Measurements from ENCODE around the gene C1QTNF6.
A peak's percentile ranks its signal among the peaks of the same experiment; 100 is the strongest.
"Not testable (repeated sequence)": the region's sequence is repeated elsewhere in the genome, so short reads cannot be mapped to it uniquely, and the experiment has no call there.

Gene C1QTNF6

GRCh38 chr22:37178350-37179125, 9.5 kb downstream of the C1QTNF6 start:
- H4K20me1 ChIP-seq, result no peaks in the 10 kb centered on the region
- no peak for TF ChIP-seq Cebpa-rat (IDR thresholded peaks at IDR 0.05)
- no peaks in the 10 kb centered on the region for H3K27me3 ChIP-seq
- H3K4me2 ChIP-seq, result peak overlapping the region; percentile 63
- H3K27ac ChIP-seq, result no peak overlapping the region
- H3K9ac ChIP-seq, result no peak overlapping the region
- H3K4me1 ChIP-seq, result peaks cover 59% of the 10 kb centered on the region
- H3K9me3 ChIP-seq, result no peaks in the 10 kb centered on the region
- no peaks in the 10 kb centered on the region for H3K36me3 ChIP-seq
- H3K4me3 ChIP-seq, result no peak overlapping the region

- H4K20me1 ChIP-seq, result no peaks in the 10 kb centered on the region
- no peaks in the 10 kb centered on the region for H3K27me3 ChIP-seq
- H3K4me1 ChIP-seq, result peaks cover 51% of the 10 kb centered on the region
- H3K9me3 ChIP-seq, result no peaks in the 10 kb centered on the region
- H3K36me3 ChIP-seq, result no peaks in the 10 kb centered on the region
- peak overlapping the region; percentile 63 for H3K4me2 ChIP-seq
- TF ChIP-seq Cebpa-rat (IDR thresholded peaks at IDR 0.05), result no peak
- H3K27ac ChIP-seq, result no peak overlapping the region
- H3K9ac ChIP-seq, result no peak overlapping the region
- no peak overlapping the region for H3K4me3 ChIP-seq
Measured at GRCh38 chr22:37177755-37178154, 10.3 kb downstream of the C1QTNF6 start.

GRCh38 chr22:37177221-37177620, 10.8 kb downstream of the C1QTNF6 start:
- Histone ChIP-seq H3K4me1 (peaks cover 46% of the 10 kb centered on the region), H3K4me3 (no peak overlapping the region), H3K9me3 (no peaks in the 10 kb centered on the region), H4K20me1 (no peaks in the 10 kb centered on the region), H3K4me2 (peak overlapping the region; percentile 63), H3K36me3 (no peaks in the 10 kb centered on the region), H3K27me3 (no peaks in the 10 kb centered on the region), H3K27ac (no peak overlapping the region), H3K9ac (no peak overlapping the region)
- no peak for TF ChIP-seq Cebpa-rat (IDR thresholded peaks at IDR 0.05)

- H4K20me1 ChIP-seq, result no peaks in the 10 kb centered on the region
- H3K9ac ChIP-seq, result no peak overlapping the region
- TF ChIP-seq Cebpa-rat (IDR thresholded peaks at IDR 0.05), result no peak
- no peaks in the 10 kb centered on the region for H3K36me3 ChIP-seq
- H3K4me1 ChIP-seq, result peaks cover 45% of the 10 kb centered on the region
- no peaks in the 10 kb centered on the region for H3K9me3 ChIP-seq
- H3K4me2 ChIP-seq, result peak overlapping the region; percentile 63
- no peak overlapping the region for H3K4me3 ChIP-seq
- H3K27ac ChIP-seq, result peak overlapping the region; percentile 8; the same call in 1 of the 2 replicates
- H3K27me3 ChIP-seq, result no peaks in the 10 kb centered on the region
Measured at GRCh38 chr22:37176464-37177061, 11.5 kb downstream of the C1QTNF6 start.

- no peak for TF ChIP-seq Cebpa-rat (IDR thresholded peaks at IDR 0.05)
- no peak overlapping the region for H3K27ac ChIP-seq
- peak overlapping the region; percentile 63 for H3K4me2 ChIP-seq
Measured at GRCh38 chr22:37175414-37176281, 12.4 kb downstream of the C1QTNF6 start.

GRCh38 chr22:37174964-37175363, 13.1 kb downstream of the C1QTNF6 start:
- Histone ChIP-seq H4K20me1 (no peaks in the 10 kb centered on the region), H3K27me3 (no peaks in the 10 kb centered on the region), H3K36me3 (no peaks in the 10 kb centered on the region), H3K4me3 (no peak overlapping the region), H3K4me2 (no peak overlapping the region), H3K9me3 (no peaks in the 10 kb centered on the region), H3K9ac (no peak overlapping the region), H3K27ac (no peak overlapping the region), H3K4me1 (peaks cover 36% of the 10 kb centered on the region)
- TF ChIP-seq Cebpa-rat (IDR thresholded peaks at IDR 0.05), result no peak

More at GRCh38 chr22:37175414-37176281, 12.4 kb downstream of the C1QTNF6 start:
- Histone ChIP-seq H3K9me3 (no peaks in the 10 kb centered on the region), H4K20me1 (no peaks in the 10 kb centered on the region), H3K36me3 (no peaks in the 10 kb centered on the region), H3K9ac (no peak overlapping the region), H3K27me3 (no peaks in the 10 kb centered on the region), H3K4me1 (peaks cover 43% of the 10 kb centered on the region), H3K4me3 (no peak overlapping the region)

- no peaks in the 10 kb centered on the region for H4K20me1 ChIP-seq
- TF ChIP-seq Cebpa-rat (IDR thresholded peaks at IDR 0.05), result no peak
- peaks cover 32% of the 10 kb centered on the region for H3K4me1 ChIP-seq
Measured at GRCh38 chr22:37173709-37174108, 14.3 kb downstream of the C1QTNF6 start.

GRCh38 chr22:37172266-37173245, 15.5 kb downstream of the C1QTNF6 start:
- Histone ChIP-seq H3K27ac (no peak overlapping the region), H3K9ac (no peak overlapping the region), H3K9me3 (peaks cover 13% of the 10 kb centered on the region), H4K20me1 (no peaks in the 10 kb centered on the region), H3K4me2 (no peak overlapping the region), H3K4me1 (peaks cover 32% of the 10 kb centered on the region), H3K27me3 (no peaks in the 10 kb centered on the region), H3K4me3 (no peak overlapping the region), H3K36me3 (no peaks in the 10 kb centered on the region)
- no peak for TF ChIP-seq Cebpa-rat (IDR thresholded peaks at IDR 0.05)

More at GRCh38 chr22:37173709-37174108, 14.3 kb downstream of the C1QTNF6 start:
- Histone ChIP-seq H3K9me3 (peaks cover 10% of the 10 kb centered on the region), H3K9ac (no peak overlapping the region), H3K27me3 (no peaks in the 10 kb centered on the region), H3K27ac (no peak overlapping the region), H3K4me3 (no peak overlapping the region), H3K4me2 (no peak overlapping the region), H3K36me3 (no peaks in the 10 kb centered on the region)

GRCh38 chr22:37171662-37172061, 16.4 kb downstream of the C1QTNF6 start:
- no peaks in the 10 kb centered on the region for H3K27me3 ChIP-seq
- TF ChIP-seq Cebpa-rat (IDR thresholded peaks at IDR 0.05), result no peak
- no peaks in the 10 kb centered on the region for H3K36me3 ChIP-seq

GRCh38 chr22:37170689-37171405, 17.2 kb downstream of the C1QTNF6 start:
- Histone ChIP-seq H3K4me1 (peaks cover 32% of the 10 kb centered on the region), H3K9me3 (peaks cover 13% of the 10 kb centered on the region)
- not testable (repeated sequence) for H3K4me2 ChIP-seq, H3K27me3 ChIP-seq, H3K36me3 ChIP-seq, H3K9ac ChIP-seq, H4K20me1 ChIP-seq, H3K4me3 ChIP-seq, H3K27ac ChIP-seq

More at GRCh38 chr22:37171662-37172061, 16.4 kb downstream of the C1QTNF6 start:
- Histone ChIP-seq H3K4me1 (peaks cover 32% of the 10 kb centered on the region), H3K9ac (no peak overlapping the region), H3K4me2 (no peak overlapping the region), H3K4me3 (no peak overlapping the region), H4K20me1 (no peaks in the 10 kb centered on the region), H3K9me3 (peaks cover 13% of the 10 kb centered on the region), H3K27ac (no peak overlapping the region)
